ENCODE data around the gene SKIL. TPM values are rescaled to one million over a fixed set of nuclear protein-coding genes. Genes with fewer than 3 reads are reported as not detected.

Gene SKIL
- total and polyA plus RNA-seq, 2 donors from 2014 or later, result 5.6 to 68.2 TPM

GRCh38 chr3:170441412-170441811, 83.9 kb downstream of the SKIL start:
- Histone ChIP-seq H3K4me1 (ENCODE audit: control insufficient read depth in 2 of 3, insufficient read depth in 2 of 3, low read depth in 1 of 3, low read length in 3 of 3) (no peaks in the 10 kb centered on the region), H3K27me3 (ENCODE audit: control insufficient read depth, insufficient read depth, low read length) (no peaks in the 10 kb centered on the region), H3K36me3 (ENCODE audit: control insufficient read depth in 2 of 3, insufficient read depth in 3 of 3, low read length in 3 of 3) (no peaks in the 10 kb centered on the region), H3K9ac (ENCODE audit: low read length in 3 of 3) (no peak overlapping the region), H3K27ac (ENCODE audit: low read depth in 2 of 2, low read length in 2 of 2) (no peak overlapping the region), H3K4me3 (ENCODE audit: low read length in 3 of 3) (no peak overlapping the region), H3K9me3 (ENCODE audit: control insufficient read depth in 2 of 3, insufficient read depth in 1 of 3, low read length in 3 of 3) (no peaks in the 10 kb centered on the region)
- no peak for FAIRE-seq
- intact Hi-C loops (cut with DNase I), result no loop called here
- no peak for DNase-seq
- TF ChIP-seq, protein P1, sequence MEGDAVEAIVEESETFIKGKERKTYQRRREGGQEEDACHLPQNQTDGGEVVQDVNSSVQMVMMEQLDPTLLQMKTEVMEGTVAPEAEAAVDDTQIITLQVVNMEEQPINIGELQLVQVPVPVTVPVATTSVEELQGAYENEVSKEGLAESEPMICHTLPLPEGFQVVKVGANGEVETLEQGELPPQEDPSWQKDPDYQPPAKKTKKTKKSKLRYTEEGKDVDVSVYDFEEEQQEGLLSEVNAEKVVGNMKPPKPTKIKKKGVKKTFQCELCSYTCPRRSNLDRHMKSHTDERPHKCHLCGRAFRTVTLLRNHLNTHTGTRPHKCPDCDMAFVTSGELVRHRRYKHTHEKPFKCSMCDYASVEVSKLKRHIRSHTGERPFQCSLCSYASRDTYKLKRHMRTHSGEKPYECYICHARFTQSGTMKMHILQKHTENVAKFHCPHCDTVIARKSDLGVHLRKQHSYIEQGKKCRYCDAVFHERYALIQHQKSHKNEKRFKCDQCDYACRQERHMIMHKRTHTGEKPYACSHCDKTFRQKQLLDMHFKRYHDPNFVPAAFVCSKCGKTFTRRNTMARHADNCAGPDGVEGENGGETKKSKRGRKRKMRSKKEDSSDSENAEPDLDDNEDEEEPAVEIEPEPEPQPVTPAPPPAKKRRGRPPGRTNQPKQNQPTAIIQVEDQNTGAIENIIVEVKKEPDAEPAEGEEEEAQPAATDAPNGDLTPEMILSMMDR (IDR thresholded peaks at IDR 0.05; ENCODE audit: borderline replicate concordance, extremely low read depth, insufficient read depth), result no peak

DNA sequence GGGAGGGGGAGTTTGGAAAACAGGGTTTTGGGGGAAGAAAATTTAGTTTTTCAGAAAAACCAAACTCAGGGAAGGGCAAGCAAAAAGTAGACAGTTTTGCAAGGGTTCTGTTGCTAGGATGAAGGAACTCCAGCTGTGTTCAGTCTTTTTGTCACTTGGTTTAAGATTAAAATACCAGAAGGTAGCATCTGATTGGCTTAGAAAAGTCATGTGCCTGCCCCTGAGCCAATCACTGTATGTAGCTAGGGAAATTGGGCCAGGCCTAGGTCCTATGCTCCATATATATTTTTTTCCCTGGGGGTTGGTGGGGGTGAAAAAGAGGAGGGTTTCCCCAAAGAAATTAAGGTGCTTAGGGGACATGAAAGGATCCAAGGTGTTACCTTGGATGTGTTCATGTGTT, 85.4 kb downstream of the SKIL start:
- intact Hi-C loops (cut with DNase I), result no loop called here
- no peak for FAIRE-seq
- TF ChIP-seq, protein P1 (IDR thresholded peaks at IDR 0.05; ENCODE audit: borderline replicate concordance, extremely low read depth, insufficient read depth), result no peak
- no peaks in the 10 kb centered on the region for H3K36me3 ChIP-seq (ENCODE audit: control insufficient read depth in 2 of 3, insufficient read depth in 3 of 3, low read length in 3 of 3)
- no peak overlapping the region for H3K4me3 ChIP-seq (ENCODE audit: low read length in 3 of 3)
- H3K9ac ChIP-seq (ENCODE audit: low read length in 3 of 3), result no peak overlapping the region
- H3K4me1 ChIP-seq (ENCODE audit: control insufficient read depth in 2 of 3, insufficient read depth in 2 of 3, low read depth in 1 of 3, low read length in 3 of 3), result no peaks in the 10 kb centered on the region
- peak in 1 of 5 donors; percentile 69 for DNase-seq
- no peaks in the 10 kb centered on the region for H3K9me3 ChIP-seq (ENCODE audit: control insufficient read depth in 2 of 3, insufficient read depth in 1 of 3, low read length in 3 of 3)
- no peaks in the 10 kb centered on the region for H3K27me3 ChIP-seq (ENCODE audit: control insufficient read depth, insufficient read depth, low read length)
- no peak overlapping the region for H3K27ac ChIP-seq (ENCODE audit: low read depth in 2 of 2, low read length in 2 of 2)

DNA sequence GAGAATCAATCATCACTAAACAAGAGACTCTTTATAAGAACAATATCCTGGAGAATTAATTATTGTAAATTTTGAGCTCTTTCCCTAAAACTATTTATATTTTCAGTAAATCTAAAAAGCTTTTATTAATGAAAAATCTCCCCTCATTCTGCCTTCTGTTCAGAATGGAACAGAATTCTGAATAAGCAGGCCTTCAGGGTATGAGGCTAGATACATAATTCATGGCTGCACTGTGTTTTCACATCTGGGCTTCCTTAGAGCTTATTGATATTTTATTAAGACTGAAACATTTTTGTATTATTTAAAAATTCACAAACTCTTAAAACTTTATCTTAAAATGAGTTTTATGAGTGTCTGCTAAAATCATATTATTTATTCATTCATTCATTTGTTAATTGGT, 85.9 kb downstream of the SKIL start:
- Histone ChIP-seq H3K27ac (ENCODE audit: low read depth in 2 of 2, low read length in 2 of 2) (no peak overlapping the region), H3K27me3 (ENCODE audit: control insufficient read depth, insufficient read depth, low read length) (no peaks in the 10 kb centered on the region), H3K9me3 (ENCODE audit: control insufficient read depth in 2 of 3, insufficient read depth in 1 of 3, low read length in 3 of 3) (no peaks in the 10 kb centered on the region), H3K4me1 (ENCODE audit: control insufficient read depth in 2 of 3, insufficient read depth in 2 of 3, low read depth in 1 of 3, low read length in 3 of 3) (no peaks in the 10 kb centered on the region), H3K36me3 (ENCODE audit: control insufficient read depth in 2 of 3, insufficient read depth in 3 of 3, low read length in 3 of 3) (no peaks in the 10 kb centered on the region), H3K4me3 (ENCODE audit: low read length in 3 of 3) (no peak overlapping the region), H3K9ac (ENCODE audit: low read length in 3 of 3) (no peak overlapping the region)
- FAIRE-seq, result no peak
- no peak for DNase-seq
- TF ChIP-seq, protein P1 (IDR thresholded peaks at IDR 0.05; ENCODE audit: borderline replicate concordance, extremely low read depth, insufficient read depth), result no peak
- intact Hi-C loops (cut with DNase I), result no loop called here

Small RNA genes within 50 kb of the gene (microRNA-seq; reads per million reads assigned to microRNA genes)
- not detected for gene MIR6828

Other genes with a start within 250 kb of the SKIL start
- gene PHC3, start 176.0 kb upstream of the SKIL start, total RNA-seq, result 85.6 TPM
- gene PHC3, start 176.0 kb upstream of the SKIL start, polyA plus RNA-seq (ENCODE audit: insufficient read depth, low read depth, low replicate concordance), result 3.6 TPM
- gene PRKCI, start 135.3 kb upstream of the SKIL start, total RNA-seq, result 41.5 TPM
- gene PRKCI, start 135.3 kb upstream of the SKIL start, polyA plus RNA-seq (ENCODE audit: insufficient read depth, low read depth, low replicate concordance), result 12.6 TPM
- gene CLDN11, start 61.2 kb downstream of the SKIL start, total RNA-seq, result 2.4 TPM
- 1.6 TPM for gene CLDN11, start 61.2 kb downstream of the SKIL start, polyA plus RNA-seq (ENCODE audit: insufficient read depth, low read depth, low replicate concordance)
- gene SLC7A14, start 228.4 kb downstream of the SKIL start, total RNA-seq, result not detected
- 0.04 TPM for gene SLC7A14, start 228.4 kb downstream of the SKIL start, polyA plus RNA-seq (ENCODE audit: insufficient read depth, low read depth, low replicate concordance)